ENCODE measurements around the gene ASXL2.

Gene ASXL2

GRCh38 chr2:25797620-25798488 lies 80.4 kb downstream of the ASXL2 start:
- DNase-seq (ENCODE audit: low read depth) = no peak

DNA sequence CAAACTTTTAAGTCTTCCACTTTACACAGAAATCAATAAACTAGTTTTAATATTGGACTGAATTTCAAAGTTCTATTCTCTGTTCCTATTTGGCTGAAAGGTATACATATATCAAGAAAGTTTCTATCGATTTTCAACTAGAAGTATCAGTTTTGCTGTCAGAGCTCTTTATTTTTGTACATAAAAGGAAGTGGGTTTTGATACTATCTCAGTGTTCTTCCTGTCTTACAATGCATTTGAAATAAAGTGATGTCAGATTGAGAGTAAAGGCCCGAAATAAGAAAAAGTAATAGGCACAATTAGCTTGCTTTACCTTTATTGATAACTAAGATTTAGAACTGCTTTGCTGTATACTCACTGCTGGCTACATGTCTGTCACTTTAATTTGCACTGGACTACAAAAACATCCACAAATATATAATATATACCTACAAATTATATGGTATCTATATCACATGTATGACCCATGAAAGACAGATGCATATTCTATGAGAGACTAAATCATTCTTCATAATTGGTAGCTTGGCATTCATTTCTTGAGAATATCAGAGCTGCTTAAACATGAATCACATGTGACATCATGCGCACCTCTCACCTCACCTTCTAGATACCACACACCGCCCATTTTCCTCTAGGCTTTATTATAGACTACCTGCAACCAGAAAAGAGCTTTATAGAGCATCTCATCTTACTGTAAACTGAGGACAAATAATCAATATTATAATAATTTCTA lies 83.6 kb downstream of the ASXL2 start:
- no peak for DNase-seq (ENCODE audit: low read depth)

- no peak for DNase-seq (ENCODE audit: low read depth)
These were observed 88.1 kb downstream of the ASXL2 start for GRCh38 chr2:25790074-25790790.

DNA sequence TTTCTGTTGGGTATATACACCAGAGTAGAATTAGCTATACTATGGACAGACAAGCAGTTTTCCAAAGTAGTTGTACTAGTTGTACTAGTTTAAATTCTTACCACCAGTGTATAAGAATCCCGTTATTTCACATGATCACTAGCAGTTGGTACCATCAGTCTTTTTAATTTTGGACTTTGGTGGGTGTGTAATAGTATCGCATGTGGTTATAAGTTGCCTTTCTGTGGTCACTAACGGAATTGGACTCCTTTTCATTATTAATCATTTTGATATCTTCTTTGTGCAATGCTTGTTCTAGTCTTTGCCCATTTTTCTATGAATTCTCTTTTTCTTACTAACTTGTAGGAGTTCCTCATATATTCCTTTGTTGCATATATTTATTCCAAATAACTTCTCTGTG lies 89.8 kb downstream of the ASXL2 start:
- DNase-seq (ENCODE audit: low read depth) = no peak

DNA sequence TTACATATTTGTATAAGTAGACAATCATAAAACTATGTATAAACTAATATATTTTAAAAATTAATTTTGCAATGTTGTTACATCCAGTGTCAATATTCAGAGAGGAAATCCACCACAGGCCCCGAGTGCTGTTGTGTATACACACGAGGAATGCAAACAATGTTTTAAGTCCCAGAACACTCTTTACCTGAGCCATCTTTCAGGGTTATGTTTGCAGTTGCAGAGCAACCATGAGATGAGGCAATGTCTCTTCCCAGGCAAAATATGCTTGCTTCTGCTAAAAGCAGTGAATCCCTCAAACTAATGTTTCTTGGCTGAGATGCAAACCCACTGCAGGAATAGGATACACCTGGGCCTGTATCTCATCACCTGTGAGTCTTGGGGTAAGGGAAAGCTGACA lies 91.3 kb downstream of the ASXL2 start:
- DNase-seq (ENCODE audit: low read depth) = peak; percentile 26

- no peak for DNase-seq (ENCODE audit: low read depth)
These were observed 93.9 kb downstream of the ASXL2 start for GRCh38 chr2:25784404-25784803.

DNA sequence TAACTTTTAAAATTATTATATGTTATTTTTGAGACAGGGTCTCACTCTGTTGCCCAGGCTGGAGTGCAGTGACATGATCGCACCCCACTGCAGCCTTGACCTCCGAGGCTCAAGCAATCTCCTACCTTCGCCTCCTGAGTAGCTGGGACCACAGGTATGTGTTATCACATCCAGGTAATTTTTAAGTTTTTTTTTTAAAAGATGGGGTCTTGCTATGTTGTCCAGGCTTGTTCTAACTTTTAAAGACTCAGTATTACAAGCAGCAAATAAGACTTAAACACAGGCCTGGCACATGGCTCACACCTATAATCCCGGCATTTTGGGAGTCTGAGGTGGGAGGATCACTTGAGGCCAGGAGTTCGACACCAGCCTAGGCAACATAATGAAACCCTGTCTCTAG lies 101.2 kb downstream of the ASXL2 start:
- no peak for DNase-seq (ENCODE audit: low read depth)

DNA sequence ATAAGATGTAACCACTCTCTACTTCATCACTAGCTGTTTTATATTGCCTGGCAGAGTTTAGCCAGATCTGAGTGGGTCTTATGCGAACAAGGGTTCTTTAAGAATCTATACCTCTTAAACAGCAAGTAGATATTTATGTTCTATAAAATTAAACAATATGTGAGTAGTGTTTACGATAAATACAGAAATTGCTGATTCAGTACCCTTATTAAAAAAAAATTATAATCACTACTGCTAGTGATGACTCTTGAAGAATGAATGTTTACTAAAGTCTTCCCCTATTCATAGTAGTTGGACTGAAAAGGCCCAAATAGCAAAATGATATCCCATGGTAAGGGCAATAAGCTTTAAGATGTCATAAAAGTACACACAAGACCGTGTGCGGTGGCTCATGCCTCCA lies 106.2 kb downstream of the ASXL2 start:
- no peak for DNase-seq (ENCODE audit: low read depth)

- no peak for DNase-seq (ENCODE audit: low read depth)
These were observed 114.7 kb downstream of the ASXL2 start for GRCh38 chr2:25763575-25763974.

GRCh38 chr2:25760297-25760696 lies 118.0 kb downstream of the ASXL2 start:
- no peak for DNase-seq (ENCODE audit: low read depth)

DNA sequence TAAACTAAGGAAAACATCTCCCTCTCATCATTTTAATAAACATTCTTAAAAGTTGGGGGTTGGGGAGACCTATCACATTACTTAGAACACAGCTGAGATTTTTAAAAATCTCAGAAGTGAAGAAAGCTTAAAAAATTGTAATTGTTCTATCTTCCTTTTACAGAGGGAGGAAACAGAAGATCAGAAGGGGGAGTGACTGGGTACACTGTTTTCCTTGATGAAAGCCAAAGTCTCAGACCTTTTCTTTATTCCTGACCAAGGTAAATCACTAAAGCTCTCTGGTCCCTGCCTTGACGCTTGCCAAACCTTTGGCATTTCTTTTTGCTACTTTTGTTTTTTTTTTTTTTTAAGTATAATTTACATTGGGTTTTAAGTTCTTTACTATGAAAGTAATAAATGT lies 119.9 kb downstream of the ASXL2 start:
- no peak for DNase-seq (ENCODE audit: low read depth)

- no peak for DNase-seq (ENCODE audit: low read depth)
These were observed 120.4 kb downstream of the ASXL2 start for GRCh38 chr2:25757906-25758305.

DNA sequence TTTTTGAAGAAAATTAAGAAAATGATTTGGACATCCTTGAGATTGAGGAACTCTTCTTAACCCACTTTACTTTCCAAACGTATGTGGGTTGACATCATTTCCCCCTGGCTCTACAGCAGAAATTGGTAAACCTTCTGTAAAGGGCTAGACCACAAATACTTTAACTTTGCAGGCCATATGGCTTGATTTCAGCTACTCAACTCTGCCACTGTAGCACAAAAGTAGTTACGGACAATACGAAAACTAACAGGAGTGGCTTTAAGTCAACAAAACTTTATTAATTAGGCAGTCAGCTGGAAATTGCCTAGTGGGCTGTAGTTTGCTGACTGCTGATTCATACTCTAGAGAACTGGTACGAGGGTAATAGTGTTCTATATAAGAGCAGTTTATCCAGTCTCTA lies 121.8 kb downstream of the ASXL2 start:
- DNase-seq (ENCODE audit: low read depth) = peak; percentile 26

- DNase-seq (ENCODE audit: low read depth) = no peak
These were observed 128.6 kb downstream of the ASXL2 start for GRCh38 chr2:25749676-25750075.

DNA sequence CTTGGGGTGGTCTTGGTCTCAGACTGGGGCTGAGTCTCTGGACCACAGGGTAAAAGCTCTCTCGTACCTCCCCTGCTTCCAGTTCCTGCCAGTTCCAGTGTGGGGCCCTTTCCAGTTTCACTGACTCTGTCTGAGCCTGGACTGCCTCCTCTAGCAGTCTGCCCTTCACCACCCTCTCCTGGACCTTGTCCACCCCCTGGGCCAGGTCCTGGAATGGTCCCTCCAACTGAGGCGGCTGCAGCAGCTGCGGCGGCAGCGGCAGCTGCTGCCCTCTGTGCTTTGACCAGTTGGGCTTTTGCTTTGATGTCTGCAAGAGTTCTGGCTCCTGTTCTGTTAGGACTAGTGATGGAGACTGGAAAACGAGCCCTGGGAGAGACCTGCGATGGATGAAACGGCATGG lies 134.2 kb downstream of the ASXL2 start:
- DNase-seq (ENCODE audit: low read depth) = no peak

GRCh38 chr2:25743132-25743830 lies 135.0 kb downstream of the ASXL2 start:
- no peak for DNase-seq (ENCODE audit: low read depth)

- no peak for DNase-seq (ENCODE audit: low read depth)
These were observed 135.8 kb downstream of the ASXL2 start for GRCh38 chr2:25742501-25742900.

GRCh38 chr2:25740810-25741381 lies 137.4 kb downstream of the ASXL2 start:
- DNase-seq (ENCODE audit: low read depth) = peak; percentile 74

- no peak for DNase-seq (ENCODE audit: low read depth)
These were observed 139.6 kb downstream of the ASXL2 start for GRCh38 chr2:25738383-25739343.

DNA sequence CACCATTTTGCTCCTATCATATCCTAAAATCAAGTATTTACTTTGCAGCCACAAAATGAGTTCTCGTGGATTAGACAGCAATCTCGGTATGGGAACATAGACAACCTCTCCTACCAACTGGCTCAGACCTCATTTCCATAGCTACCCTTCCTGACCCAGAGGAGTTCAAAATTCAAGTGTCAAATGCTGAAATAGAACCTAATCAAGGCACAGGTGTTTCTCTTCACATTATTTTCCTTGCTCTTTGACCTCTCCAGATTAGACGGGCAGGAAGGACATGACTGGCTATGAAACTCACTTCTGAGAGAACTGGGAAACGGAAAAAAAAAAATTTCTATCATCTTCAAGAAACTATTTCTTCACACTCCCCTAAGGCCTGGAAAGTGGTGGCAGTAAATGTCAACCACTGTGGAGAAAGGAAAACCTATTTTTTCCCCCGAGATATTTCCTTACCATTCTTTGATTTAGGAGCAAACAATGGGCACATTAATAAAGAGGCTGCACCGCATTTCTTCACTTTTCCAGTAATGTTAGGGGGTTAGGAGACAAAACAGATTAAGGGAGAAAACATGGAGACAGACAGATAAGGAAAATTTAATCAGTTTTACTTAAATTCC lies 141.3 kb downstream of the ASXL2 start:
- DNase-seq (ENCODE audit: low read depth) = no peak

Measured in iris pigment epithelial cell (primary cell).